ENCODE measurements around the gene PDE5A.

Gene PDE5A

GRCh38 chr4:119585771-119586170 is 42.8 kb downstream of the PDE5A start:
- no peak for DNase-seq (ENCODE audit: low spot score)

- DNase-seq (ENCODE audit: low spot score): no peak
Measured at GRCh38 chr4:119581190-119581873, 47.3 kb downstream of the PDE5A start.

GRCh38 chr4:119580293-119580692 is 48.3 kb downstream of the PDE5A start:
- DNase-seq (ENCODE audit: low spot score): no peak

GRCh38 chr4:119579823-119580222 is 48.8 kb downstream of the PDE5A start:
- no peak for DNase-seq (ENCODE audit: low spot score)

GRCh38 chr4:119570401-119570800 is 58.2 kb downstream of the PDE5A start:
- no peak for DNase-seq (ENCODE audit: low spot score)

- DNase-seq (ENCODE audit: low spot score): no peak
Measured at GRCh38 chr4:119564106-119564505, 64.5 kb downstream of the PDE5A start.

GRCh38 chr4:119559044-119559647 is 69.5 kb downstream of the PDE5A start:
- peak; percentile 2 for DNase-seq (ENCODE audit: low spot score)

- no peak for DNase-seq (ENCODE audit: low spot score)
Measured at GRCh38 chr4:119550857-119551532, 77.6 kb downstream of the PDE5A start.

- DNase-seq (ENCODE audit: low spot score): no peak
Measured at GRCh38 chr4:119549639-119550038, 79.0 kb downstream of the PDE5A start.

- DNase-seq (ENCODE audit: low spot score): no peak
Measured at GRCh38 chr4:119543779-119544178, 84.8 kb downstream of the PDE5A start.

- peak; percentile 13 for DNase-seq (ENCODE audit: low spot score)
Measured at GRCh38 chr4:119543187-119543586, 85.4 kb downstream of the PDE5A start.

- no peak for DNase-seq (ENCODE audit: low spot score)
Measured at GRCh38 chr4:119540249-119540648, 88.4 kb downstream of the PDE5A start.

GRCh38 chr4:119537586-119537985 is 91.0 kb downstream of the PDE5A start:
- DNase-seq (ENCODE audit: low spot score): no peak

- no peak for DNase-seq (ENCODE audit: low spot score)
Measured at GRCh38 chr4:119536572-119537528, 91.8 kb downstream of the PDE5A start.

- no peak for DNase-seq (ENCODE audit: low spot score)
Measured at GRCh38 chr4:119532319-119532718, 96.3 kb downstream of the PDE5A start.

- DNase-seq (ENCODE audit: low spot score): no peak
Measured at GRCh38 chr4:119529788-119530187, 98.8 kb downstream of the PDE5A start.

- DNase-seq (ENCODE audit: low spot score): no peak
Measured at GRCh38 chr4:119526786-119527550, 101.6 kb downstream of the PDE5A start.

GRCh38 chr4:119525771-119526712 is 102.6 kb downstream of the PDE5A start:
- DNase-seq (ENCODE audit: low spot score): no peak

GRCh38 chr4:119525005-119525749 is 103.4 kb downstream of the PDE5A start:
- no peak for DNase-seq (ENCODE audit: low spot score)

GRCh38 chr4:119523399-119523798 is 105.2 kb downstream of the PDE5A start:
- no peak for DNase-seq (ENCODE audit: low spot score)
